ENCODE measurements around the gene RBMS3.

DNA sequence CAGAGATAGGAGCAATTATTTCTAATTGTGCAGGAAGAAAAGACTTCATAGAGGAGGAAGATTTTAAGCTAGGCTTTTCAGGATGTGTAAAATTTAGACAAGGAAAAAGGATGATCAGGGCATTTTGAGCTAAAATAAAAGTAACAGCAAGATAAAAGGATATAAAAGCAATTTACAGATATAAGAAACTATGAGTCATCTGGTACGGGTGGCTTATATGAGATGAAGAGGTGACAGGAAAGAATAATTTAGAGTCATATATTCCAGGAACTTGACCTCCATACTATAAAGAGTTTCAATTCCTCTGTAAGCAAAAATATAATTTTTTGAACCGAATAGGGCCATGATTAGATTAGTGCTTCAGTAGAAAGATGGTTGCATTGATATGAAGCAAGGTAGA lies 273.7 kb downstream of the RBMS3 start:
- TF ChIP-seq, protein P1, sequence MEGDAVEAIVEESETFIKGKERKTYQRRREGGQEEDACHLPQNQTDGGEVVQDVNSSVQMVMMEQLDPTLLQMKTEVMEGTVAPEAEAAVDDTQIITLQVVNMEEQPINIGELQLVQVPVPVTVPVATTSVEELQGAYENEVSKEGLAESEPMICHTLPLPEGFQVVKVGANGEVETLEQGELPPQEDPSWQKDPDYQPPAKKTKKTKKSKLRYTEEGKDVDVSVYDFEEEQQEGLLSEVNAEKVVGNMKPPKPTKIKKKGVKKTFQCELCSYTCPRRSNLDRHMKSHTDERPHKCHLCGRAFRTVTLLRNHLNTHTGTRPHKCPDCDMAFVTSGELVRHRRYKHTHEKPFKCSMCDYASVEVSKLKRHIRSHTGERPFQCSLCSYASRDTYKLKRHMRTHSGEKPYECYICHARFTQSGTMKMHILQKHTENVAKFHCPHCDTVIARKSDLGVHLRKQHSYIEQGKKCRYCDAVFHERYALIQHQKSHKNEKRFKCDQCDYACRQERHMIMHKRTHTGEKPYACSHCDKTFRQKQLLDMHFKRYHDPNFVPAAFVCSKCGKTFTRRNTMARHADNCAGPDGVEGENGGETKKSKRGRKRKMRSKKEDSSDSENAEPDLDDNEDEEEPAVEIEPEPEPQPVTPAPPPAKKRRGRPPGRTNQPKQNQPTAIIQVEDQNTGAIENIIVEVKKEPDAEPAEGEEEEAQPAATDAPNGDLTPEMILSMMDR (IDR thresholded peaks at IDR 0.05), result no peak
- TF ChIP-seq POLR2A (IDR thresholded peaks at IDR 0.05), result no peak
